NCI-H2171 treated with DMSO at 0.1 percent for 48 hours (cell line): ENCODE data around the gene INO80E.

Experiments
- DNase-seq: peaks from one replicate; lab custom pipeline; 2025; lab: John Stamatoyannopoulos, UW

Gene INO80E

GRCh38 chr16:29993191-29993902, 2.7 kb upstream of the INO80E start:
- no peak for DNase-seq

- DNase-seq, result no peak
These were observed 2.0 kb upstream of the INO80E start for GRCh38 chr16:29993903-29994599.

GRCh38 chr16:29994600-29995323, 1.3 kb upstream of the INO80E start:
- DNase-seq, result peak; percentile 36

GRCh38 chr16:29995324-29995910, 624 bp upstream of the INO80E start, which contains the start of gene HIRIP3:
Gene HIRIP3 (minus strand): TSS chr16:29995617. CDS start chr16:29995605, 12 bp downstream.
- DNase-seq, result peak; percentile 94

- DNase-seq, result no peak
These were observed 767 bp downstream of the INO80E start for GRCh38 chr16:29996766-29997250.

- no peak for DNase-seq
These were observed 3.6 kb downstream of the INO80E start for GRCh38 chr16:29999605-30000004.

- no peak for DNase-seq
These were observed 4.9 kb downstream of the INO80E start for GRCh38 chr16:30000735-30001631.

- DNase-seq, result no peak
These were observed 6.7 kb downstream of the INO80E start for GRCh38 chr16:30002614-30003346.

- DNase-seq, result no peak
These were observed 7.8 kb downstream of the INO80E start for GRCh38 chr16:30003670-30004423.

GRCh38 chr16:30004424-30004776, 8.4 kb downstream of the INO80E start:
- no peak for DNase-seq

GRCh38 chr16:30004811-30005242, 8.8 kb downstream of the INO80E start:
- DNase-seq, result peak; percentile 63

GRCh38 chr16:30005341-30006094, 9.5 kb downstream of the INO80E start:
- peak; percentile 39 for DNase-seq

- DNase-seq, result no peak
These were observed 10.0 kb downstream of the INO80E start for GRCh38 chr16:30006095-30006473.

GRCh38 chr16:30006659-30007377, 10.8 kb downstream of the INO80E start:
- DNase-seq, result no peak

GRCh38 chr16:30007378-30007895, 11.4 kb downstream of the INO80E start:
- no peak for DNase-seq

GRCh38 chr16:30009085-30009862, 13.2 kb downstream of the INO80E start:
- no peak for DNase-seq
